Stimulated activated naive CD8-positive, alpha-beta T cell treated with anti-CD3 and anti-CD28 coated beads, Interleukin-15, amount 100 ng/mL, for 72 hours (primary cell): ENCODE data around the gene GMDS.

Experiments
- ATAC-seq: fragments of 150-1000 bp; cut with Tn5 transposase; 2 replicates; pipeline ENCODE4 v1.10.0; 2021; ENCODE audit warnings: mild to moderate bottlenecking, moderate library complexity
- DNase-seq, 2 donors: peaks; one replicate each; pipeline ENCODE4 v3.0.0; 2021 to 2022
- H3K27ac Mint-ChIP-seq, 2 donors: one replicate each; pipeline ENCODE4 v1.8.0; 2022; ENCODE audit warnings: mild to moderate bottlenecking in 2 of 2, mixed read lengths in 2 of 2, moderate library complexity in 2 of 2
- H3K27me3 Mint-ChIP-seq: one replicate; pipeline ENCODE4 v1.8.0; 2022; ENCODE audit warnings: mixed read lengths
- H3K4me1 Mint-ChIP-seq: one replicate; pipeline ENCODE4 v1.8.0; 2022; ENCODE audit warnings: mild to moderate bottlenecking, mixed read lengths
- H3K4me3 Mint-ChIP-seq, 2 donors: one replicate each; pipeline ENCODE4 v1.8.0; 2022; ENCODE audit warnings: mild to moderate bottlenecking in 2 of 2, mixed read lengths in 2 of 2, moderate library complexity in 1 of 2
- H3K9me3 Mint-ChIP-seq, 2 donors: one replicate each; pipeline ENCODE4 v1.8.0; 2022; ENCODE audit warnings: mixed read lengths in 2 of 2

GMDS gene

DNA sequence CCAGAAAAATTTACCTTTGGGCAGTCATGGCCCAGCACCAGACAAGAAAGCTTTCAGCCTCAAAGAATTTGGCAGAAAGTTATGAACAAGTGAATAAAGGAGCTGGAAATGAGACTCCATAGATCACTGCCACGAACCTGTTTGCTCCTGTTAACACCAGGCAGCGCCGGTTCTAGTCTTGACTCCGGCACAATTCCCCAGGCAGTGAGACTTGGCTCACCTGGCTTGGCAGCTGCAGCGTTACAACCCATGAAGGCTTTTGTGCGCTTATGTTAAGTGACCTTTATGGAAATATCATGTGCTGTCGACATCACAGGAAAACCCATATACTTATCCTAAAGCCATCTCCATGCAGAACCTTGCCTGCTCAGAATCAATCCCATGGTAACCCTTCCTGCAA is 657.9 kb downstream of the GMDS start:
- no peaks in the 10 kb centered on the region for H3K9me3 Mint-ChIP-seq
- no peak for ATAC-seq

DNA sequence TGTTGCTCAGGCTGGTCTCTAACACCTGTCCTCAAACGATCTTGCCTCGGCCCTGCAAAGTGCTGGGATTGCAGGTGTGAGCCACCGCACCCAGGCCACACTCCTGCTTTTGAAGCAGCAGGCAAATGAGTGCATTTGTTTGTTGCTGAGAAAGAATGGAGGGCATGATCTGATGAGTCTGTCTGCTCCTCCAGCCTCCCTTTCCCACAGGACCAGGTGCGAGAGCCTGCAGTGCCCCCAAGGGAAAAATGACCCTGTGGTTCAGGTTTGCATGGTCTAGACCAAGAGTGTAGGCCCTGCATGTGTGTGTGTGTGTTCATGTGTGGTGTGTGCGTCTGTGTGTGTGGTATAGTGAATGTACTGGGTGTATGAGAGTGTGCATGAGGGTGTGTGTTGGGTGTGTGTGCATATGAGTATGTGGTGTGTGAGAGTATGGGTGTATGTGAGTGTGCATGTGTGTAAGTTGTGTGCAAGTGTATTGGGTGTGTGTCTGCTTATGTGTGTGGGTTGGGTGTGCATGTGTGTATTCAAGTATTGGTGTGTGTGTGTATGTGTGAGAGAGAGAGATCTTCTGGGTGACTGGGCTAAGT is 658.4 kb downstream of the GMDS start:
- no peak overlapping the region for H3K4me3 Mint-ChIP-seq
- H3K4me1 Mint-ChIP-seq: no peaks in the 10 kb centered on the region
- no peaks in the 10 kb centered on the region for H3K9me3 Mint-ChIP-seq
- peaks cover 13% of the 10 kb centered on the region for H3K27me3 Mint-ChIP-seq
- H3K27ac Mint-ChIP-seq: no peak overlapping the region
- DNase-seq (no peak), ATAC-seq (no peak)

More for the DNA sequence above, 657.9 kb downstream of the GMDS start:
- H3K27ac Mint-ChIP-seq: no peak overlapping the region
- no peak overlapping the region for H3K4me3 Mint-ChIP-seq
- no peak for DNase-seq
- H3K27me3 Mint-ChIP-seq: peaks cover 19% of the 10 kb centered on the region
- no peaks in the 10 kb centered on the region for H3K4me1 Mint-ChIP-seq

DNA sequence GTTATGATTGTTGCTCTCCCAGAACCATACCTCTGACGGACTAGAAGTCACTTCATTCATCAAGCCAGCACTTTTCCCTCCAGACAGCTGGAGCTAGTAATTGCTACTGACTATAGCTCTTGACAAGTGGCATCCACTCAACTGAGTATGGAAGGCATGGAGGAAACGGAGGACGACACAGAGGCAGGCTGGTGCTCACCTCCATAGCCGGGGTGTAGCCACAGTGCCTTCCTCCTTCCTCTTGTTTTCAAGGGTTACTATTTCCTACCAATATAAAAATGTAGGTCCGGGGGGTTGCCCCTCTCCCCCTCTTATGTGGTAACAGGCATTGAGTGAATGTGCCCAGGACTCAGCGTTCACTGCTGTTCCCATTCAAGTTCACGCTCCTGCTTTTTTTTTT is 659.1 kb downstream of the GMDS start:
- Mint-ChIP-seq H3K4me3 (no peak overlapping the region), H3K9me3 (no peaks in the 10 kb centered on the region), H3K4me1 (no peaks in the 10 kb centered on the region), H3K27me3 (peaks cover 10% of the 10 kb centered on the region), H3K27ac (no peak overlapping the region)
- no peak for ATAC-seq
- no peak for DNase-seq

DNA sequence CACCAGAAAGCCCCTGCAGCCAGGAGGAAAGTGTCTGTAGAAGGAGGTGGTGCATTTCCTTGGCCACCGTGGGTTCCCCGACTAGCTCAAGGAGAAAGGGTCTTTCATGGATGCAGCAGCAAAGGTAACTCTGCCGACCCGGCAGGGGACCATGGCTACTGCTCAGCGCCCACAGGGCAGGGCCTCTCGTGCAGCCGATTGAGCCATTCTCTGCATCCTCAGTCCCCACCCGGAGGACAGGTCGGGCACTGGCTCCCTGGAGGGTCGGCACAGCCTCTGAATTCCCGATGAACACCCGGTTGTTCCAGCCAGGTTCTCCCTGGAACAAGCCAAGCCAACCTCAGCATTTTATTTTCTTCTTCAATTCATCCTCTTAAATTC is 659.7 kb downstream of the GMDS start:
- Mint-ChIP-seq H3K4me1 (no peaks in the 10 kb centered on the region), H3K27me3 (peaks cover 10% of the 10 kb centered on the region), H3K9me3 (no peaks in the 10 kb centered on the region)

DNA sequence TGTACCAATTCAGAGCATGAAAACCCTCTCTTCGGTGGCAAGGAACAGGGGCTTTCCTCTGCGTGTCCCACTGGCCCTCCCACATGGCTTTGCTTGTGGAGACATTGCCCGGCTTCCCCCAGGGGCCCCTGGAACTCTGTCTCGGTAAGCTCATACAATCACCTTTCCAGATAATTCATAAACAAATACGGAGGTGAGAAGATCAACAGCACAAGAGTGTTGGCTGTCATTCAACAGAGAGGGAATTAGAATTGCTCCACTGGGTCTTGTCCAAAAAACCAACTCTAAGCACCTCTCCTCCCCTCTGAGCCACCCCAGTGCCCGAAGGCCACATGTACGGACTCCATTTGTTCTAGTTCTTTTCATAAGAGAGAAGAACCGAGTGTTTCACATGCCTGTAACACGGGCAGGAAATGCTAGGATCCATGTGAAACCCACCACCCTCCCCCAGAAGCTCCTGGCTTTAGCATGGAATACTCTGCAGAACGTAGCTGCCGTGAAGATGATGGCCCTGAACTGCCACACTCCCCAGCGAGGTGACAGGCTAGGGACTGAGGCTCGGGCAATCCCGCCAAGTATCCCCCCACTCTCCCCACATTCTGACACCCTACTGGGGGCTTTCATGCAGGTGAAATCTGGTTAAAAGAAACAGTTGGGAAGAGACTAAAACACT is 660.3 kb downstream of the GMDS start:
- H3K9me3 Mint-ChIP-seq: no peaks in the 10 kb centered on the region
- no peak overlapping the region for H3K27ac Mint-ChIP-seq
- H3K4me3 Mint-ChIP-seq: no peak overlapping the region
- ATAC-seq: no peak
- H3K27me3 Mint-ChIP-seq: peaks cover 10% of the 10 kb centered on the region
- DNase-seq: no peak
- no peaks in the 10 kb centered on the region for H3K4me1 Mint-ChIP-seq

More for the DNA sequence above, 659.7 kb downstream of the GMDS start:
- Mint-ChIP-seq H3K4me3 (no peak overlapping the region), H3K27ac (no peak overlapping the region)
- ATAC-seq (no peak), DNase-seq (no peak)

DNA sequence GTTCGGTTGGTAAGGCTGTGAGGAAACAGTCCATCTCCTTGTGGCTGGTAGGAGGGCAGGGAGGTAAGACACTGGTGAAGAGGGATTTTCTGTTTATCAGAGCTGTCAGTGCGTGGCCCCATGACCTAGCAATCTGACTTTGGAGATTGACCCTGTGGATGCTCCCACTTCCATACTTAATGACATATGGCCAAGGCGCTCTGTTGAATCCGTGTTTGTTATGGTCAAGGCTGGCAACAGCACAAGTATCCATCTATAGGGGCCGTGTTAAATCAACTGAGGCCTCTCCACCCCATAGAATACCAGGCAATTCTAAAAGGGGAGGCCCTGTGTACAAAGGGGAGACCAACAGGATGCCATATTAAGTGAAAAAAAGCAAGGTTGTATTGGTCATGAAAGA is 661.3 kb downstream of the GMDS start:
- ATAC-seq (no peak), DNase-seq (no peak)
- Mint-ChIP-seq H3K27ac (no peak overlapping the region), H3K27me3 (peaks cover 2% of the 10 kb centered on the region), H3K9me3 (no peaks in the 10 kb centered on the region), H3K4me3 (no peak overlapping the region), H3K4me1 (no peaks in the 10 kb centered on the region)

DNA sequence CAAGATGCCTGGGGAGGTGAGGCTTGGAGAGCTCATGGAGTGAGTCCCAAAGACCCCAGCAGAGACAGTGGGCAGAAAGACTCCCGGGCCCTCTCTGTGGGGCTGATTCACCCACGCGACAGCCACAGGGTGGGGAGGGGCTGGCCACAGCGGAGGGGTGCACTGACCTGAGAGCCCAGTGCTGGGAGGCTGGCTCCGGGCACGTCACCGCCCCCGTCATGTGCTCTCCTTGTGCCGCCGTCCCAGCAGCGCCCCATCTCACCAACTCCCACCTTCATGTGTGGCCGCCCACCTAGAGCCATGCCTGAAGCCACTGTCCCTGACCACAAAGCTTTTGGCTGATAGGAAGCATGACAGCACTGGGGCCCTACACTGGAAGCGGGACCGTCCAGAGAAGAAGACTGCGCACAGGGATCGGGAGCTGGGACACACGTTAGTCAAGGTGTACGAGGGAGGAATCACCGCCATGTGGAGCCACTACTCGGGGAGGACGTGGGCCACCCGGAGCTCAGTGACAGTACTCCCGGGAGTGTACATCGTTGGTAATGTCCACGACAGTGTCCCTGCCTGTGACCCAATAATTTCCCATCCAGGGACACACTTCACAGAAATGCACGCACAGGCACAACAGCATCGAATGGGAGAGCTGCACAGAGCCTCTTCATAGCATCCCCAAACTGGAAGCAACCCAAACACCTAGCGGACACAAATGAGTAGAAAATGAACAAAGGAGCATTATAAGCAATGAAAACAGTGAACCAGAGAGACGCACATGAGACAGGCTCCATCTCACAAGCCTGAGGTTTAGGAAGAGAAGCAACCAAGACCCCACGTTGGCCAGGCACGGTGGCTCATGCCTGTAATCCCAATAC is 664.0 kb downstream of the GMDS start:
- ATAC-seq (no peak), DNase-seq (no peak)
- Mint-ChIP-seq H3K4me3 (no peak overlapping the region), H3K27ac (no peak overlapping the region), H3K9me3 (no peaks in the 10 kb centered on the region), H3K4me1 (no peaks in the 10 kb centered on the region), H3K27me3 (no peaks in the 10 kb centered on the region)

DNA sequence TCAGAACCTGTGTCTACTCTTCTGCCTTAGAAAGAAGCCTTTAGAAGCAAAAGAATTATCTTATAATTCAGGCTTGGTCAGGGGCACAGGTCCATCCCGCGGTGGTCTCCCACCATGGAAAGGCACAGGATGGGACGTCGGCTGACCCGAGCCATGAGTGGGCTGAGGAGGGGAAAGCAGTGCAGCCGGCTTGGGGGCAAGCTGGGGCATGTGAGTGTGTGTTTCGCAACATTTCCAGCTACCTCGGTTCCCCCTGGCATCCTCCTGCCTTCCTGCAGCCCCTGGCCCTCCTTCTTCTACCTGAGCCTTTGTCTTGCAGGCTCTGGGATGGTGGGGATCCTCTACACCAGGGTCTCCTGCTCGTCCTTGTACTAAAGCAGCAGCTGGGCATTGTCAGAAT is 664.8 kb downstream of the GMDS start:
- Mint-ChIP-seq H3K4me1 (no peaks in the 10 kb centered on the region), H3K4me3 (no peak overlapping the region), H3K27ac (no peak overlapping the region), H3K27me3 (no peaks in the 10 kb centered on the region), H3K9me3 (no peaks in the 10 kb centered on the region)
- no peak for DNase-seq
- ATAC-seq: no peak

DNA sequence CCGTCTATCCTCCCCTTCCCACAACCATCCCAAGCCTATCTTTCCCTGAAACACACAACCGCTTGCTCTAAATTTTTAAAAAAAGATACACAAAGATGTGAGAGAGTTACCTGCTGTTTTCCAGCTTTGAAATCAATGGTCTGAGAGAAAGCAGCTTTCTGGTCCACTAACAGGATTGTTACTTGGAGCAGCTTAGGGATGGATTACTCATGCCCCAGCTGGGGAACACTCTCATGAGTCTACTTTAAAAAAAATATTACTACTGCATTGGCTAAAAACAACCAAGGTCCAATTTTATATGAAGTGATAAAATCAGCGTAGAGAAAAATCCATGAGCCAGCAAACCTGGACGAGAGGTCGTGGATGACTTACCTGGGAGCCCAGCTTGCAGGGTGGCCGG is 665.3 kb downstream of the GMDS start:
- no peak for DNase-seq
- no peak for ATAC-seq
- Mint-ChIP-seq H3K4me3 (no peak overlapping the region), H3K9me3 (no peaks in the 10 kb centered on the region), H3K27me3 (no peaks in the 10 kb centered on the region), H3K27ac (no peak overlapping the region), H3K4me1 (no peaks in the 10 kb centered on the region)

DNA sequence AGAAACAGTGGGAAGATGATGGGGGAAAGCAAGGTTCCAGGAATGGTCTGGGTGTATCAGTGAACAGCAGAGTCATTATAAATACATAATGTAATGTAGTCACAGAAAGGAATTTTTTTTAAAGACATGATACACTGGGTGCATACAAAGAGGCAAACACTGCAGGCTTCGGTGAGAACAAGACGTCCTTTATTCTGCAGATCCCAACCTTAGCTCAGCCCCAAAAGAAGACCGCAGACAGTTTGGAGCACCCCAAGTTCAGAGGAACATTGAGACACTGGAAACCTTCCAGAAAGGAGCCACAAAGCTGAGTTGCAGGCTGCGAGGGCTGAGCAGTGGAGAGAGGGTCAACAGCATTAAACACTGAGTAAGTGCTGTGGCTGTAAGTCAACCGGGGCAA is 666.3 kb downstream of the GMDS start:
- DNase-seq (no peak), ATAC-seq (no peak)
- no peak overlapping the region for H3K4me3 Mint-ChIP-seq
- H3K27ac Mint-ChIP-seq: no peak overlapping the region
- no peaks in the 10 kb centered on the region for H3K9me3 Mint-ChIP-seq
- H3K4me1 Mint-ChIP-seq: no peaks in the 10 kb centered on the region
- H3K27me3 Mint-ChIP-seq: no peaks in the 10 kb centered on the region

DNA sequence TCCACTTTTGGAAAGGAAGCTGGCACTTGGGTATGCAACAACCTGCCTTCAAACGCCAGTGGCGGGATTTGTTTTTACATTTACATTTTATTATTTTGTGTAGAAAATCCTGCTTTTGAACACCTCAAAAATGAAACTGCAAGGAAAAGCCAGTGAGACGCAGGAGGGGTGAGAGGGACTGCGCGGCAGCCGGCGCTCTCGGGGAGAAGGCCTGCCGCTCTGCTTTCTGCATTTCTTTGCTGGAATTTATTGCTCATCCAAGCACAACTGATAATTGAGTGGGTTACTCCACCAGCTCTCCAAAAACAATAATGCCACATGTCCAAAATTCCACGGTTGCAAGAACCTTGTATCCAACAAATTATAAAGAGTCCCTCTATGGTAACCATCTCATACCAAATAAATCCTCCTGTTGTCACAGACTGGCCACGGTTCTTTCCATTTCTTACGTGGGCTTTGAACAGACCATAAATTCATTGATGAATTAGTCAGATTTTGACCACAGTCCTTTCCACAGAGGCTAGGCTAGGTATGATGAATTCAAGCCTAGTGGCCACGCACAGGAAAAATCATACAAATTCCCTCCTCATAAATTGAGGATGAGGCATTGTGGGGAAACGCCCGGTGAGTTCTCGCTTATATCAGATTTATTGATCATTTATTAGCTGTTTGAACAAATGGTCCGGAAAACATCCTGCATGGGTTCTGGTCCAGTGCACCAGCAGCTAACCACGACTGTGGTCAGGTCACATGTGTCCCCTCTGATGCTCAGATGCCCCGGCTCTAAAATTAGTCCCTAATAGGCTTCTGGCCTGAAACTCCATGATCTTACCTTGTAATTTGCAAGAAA is 667.3 kb downstream of the GMDS start:
- no peak for ATAC-seq
- Mint-ChIP-seq H3K27me3 (no peaks in the 10 kb centered on the region), H3K4me1 (no peaks in the 10 kb centered on the region), H3K27ac (no peak overlapping the region), H3K9me3 (no peaks in the 10 kb centered on the region), H3K4me3 (no peak overlapping the region)
- DNase-seq: no peak

DNA sequence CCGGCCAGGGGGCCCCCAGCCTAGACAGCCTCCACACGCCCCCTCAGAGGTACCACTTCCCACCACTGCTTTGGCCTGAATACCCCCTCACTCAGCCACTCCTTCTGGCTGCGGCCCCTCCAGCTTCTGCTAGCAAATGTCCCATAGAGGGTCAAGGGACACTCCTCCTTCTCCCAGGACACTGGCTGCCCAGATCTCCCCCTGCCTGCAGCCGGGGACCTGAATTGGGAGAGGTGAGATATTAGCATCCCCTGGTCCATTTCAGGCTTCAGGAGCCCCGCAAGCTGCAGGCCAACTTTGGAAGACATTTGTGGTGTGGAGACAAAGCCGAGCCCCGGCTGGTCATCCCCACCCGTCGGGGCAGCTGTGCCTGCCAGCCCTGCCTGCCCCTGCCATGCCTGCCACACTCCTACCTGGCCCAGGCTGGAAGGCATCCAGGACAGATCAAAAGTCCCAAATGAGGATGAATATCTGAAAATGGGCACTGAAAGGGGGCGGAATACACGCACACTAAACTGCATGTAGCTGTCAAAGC is 668.2 kb downstream of the GMDS start:
- H3K4me1 Mint-ChIP-seq: no peaks in the 10 kb centered on the region
- DNase-seq: no peak
- no peak overlapping the region for H3K4me3 Mint-ChIP-seq
- H3K9me3 Mint-ChIP-seq: peaks cover 0 to 4% of the 10 kb centered on the region in 2 donors
- no peak for ATAC-seq
- no peak overlapping the region for H3K27ac Mint-ChIP-seq
- no peaks in the 10 kb centered on the region for H3K27me3 Mint-ChIP-seq

DNA sequence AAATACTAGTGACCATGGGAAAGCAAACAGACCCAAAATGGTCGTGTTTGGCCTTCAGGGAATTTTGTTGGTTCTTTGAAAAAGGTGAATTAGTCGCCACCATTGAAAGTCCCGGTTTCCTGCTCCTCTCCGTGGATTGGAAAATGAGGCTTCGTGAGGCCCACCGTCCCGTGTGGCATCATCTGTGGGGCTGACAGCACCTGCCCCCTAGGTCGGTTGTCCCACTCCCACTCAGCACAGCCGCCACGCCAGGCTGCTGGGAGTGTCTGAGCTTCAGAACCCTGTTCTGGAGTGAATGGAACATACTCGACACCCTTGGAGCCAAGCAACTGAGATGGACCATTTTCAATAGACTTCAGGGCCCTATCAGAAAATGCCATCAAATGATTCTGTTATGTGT is 668.7 kb downstream of the GMDS start:
- Mint-ChIP-seq H3K4me3 (no peak overlapping the region), H3K27ac (no peak overlapping the region), H3K27me3 (no peaks in the 10 kb centered on the region), H3K4me1 (no peaks in the 10 kb centered on the region), H3K9me3 (peaks cover 3 to 9% of the 10 kb centered on the region in 2 donors)
- ATAC-seq (no peak), DNase-seq (no peak)

DNA sequence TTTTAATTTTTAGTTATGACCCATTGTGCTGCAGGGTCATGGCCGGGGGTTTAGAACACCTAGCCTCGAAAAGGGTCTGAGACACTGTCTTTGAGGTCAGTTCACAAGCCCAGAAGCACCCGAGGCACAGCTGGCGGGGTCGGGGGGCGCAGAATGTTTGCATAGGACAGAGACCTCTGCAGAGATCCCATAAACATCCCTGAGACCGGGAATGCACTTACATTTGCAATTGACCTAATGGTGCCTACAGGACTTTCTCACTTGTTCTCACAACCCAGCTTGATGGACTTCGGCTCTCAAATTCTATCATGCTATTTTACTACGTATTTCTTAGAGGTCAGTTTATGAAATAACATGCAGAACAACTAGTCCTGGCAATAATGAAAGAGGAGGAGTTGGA is 669.2 kb downstream of the GMDS start:
- Mint-ChIP-seq H3K4me3 (no peak overlapping the region), H3K4me1 (no peaks in the 10 kb centered on the region), H3K27me3 (no peaks in the 10 kb centered on the region), H3K27ac (no peak overlapping the region), H3K9me3 (peaks cover 9 to 14% of the 10 kb centered on the region in 2 donors)
- ATAC-seq (no peak), DNase-seq (no peak)
